Stomach smooth muscle (tissue), 2 donors: ENCODE measurements around the gene NUP93.

ENCODE experiments used
- H3K27ac ChIP-seq: one replicate; pipeline ENCODE4 v1.7.0; 2013; ENCODE audit warnings: mild to moderate bottlenecking, low read length, inconsistent platforms
- H3K27me3 ChIP-seq, 2 donors: one replicate each; pipeline ENCODE4 v1.7.0; 2013; ENCODE audit warnings: low read length in 2 of 2; ENCODE audit not compliant: insufficient read depth in 2 of 2, control insufficient read depth in 1 of 2
- H3K36me3 ChIP-seq, 2 donors: one replicate each; pipeline ENCODE4 v1.7.0; 2013; ENCODE audit warnings: low read length in 2 of 2; ENCODE audit not compliant: control insufficient read depth in 2 of 2, insufficient read depth in 2 of 2
- H3K4me1 ChIP-seq: one replicate; pipeline ENCODE4 v1.7.0; 2013; ENCODE audit warnings: low read length; ENCODE audit not compliant: control insufficient read depth, insufficient read depth
- H3K4me3 ChIP-seq, 2 donors: one replicate each; pipeline ENCODE4 v1.7.0; 2013; ENCODE audit warnings: low read length in 2 of 2
- H3K9ac ChIP-seq, 2 donors: one replicate each; pipeline ENCODE4 v1.7.0; 2013; ENCODE audit warnings: low read length in 2 of 2, mild to moderate bottlenecking in 1 of 2
- H3K9me3 ChIP-seq, 2 donors: one replicate each; pipeline ENCODE4 v1.7.0; 2013; ENCODE audit warnings: low read length in 2 of 2; ENCODE audit not compliant: control insufficient read depth in 2 of 2
- donor health status: healthy.
- donor health status: Pancreatic carcinoma.

The NUP93 gene

DNA sequence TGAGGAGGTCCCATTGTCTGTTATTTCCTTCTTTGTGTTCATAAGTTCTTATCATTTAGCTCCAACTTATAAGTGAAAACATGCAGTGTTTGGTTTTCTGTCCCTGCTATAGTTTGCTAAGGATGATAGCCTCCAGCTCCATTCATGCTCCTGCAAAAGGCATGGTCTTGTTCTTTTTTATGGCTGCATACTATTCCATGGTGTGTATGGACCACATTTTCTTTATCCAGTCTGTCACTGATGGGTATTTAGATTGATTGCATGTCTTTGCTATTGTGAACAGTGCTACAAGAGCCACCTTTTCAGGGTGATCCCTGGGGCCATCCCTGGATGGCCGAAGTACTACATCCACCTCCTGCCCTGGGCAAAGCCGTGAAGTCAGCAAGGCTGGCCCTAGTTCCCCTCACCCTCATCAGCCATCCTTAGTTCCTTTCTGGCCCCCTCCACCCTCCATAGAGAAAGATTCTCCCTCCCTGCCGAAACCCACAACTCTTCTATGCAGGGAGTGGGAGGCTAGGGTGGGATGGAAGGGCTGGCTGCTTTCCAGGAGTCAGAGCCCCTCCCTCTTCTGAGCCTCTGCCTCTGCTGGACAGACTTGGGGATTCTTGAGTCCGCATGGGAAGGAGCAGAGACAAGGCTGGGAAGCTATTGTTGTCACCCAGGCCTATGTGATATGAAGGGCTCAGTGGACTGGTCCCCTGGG lies 39.4 kb upstream of the NUP93 start:
- Histone ChIP-seq H3K9me3 (peaks cover 2 to 4% of the 10 kb centered on the region in 2 donors), H3K9ac (no peak overlapping the region), H3K27me3 (no peaks in the 10 kb centered on the region), H3K4me3 (no peak overlapping the region), H3K4me1 (no peaks in the 10 kb centered on the region), H3K36me3 (no peaks in the 10 kb centered on the region), H3K27ac (no peak overlapping the region)

DNA sequence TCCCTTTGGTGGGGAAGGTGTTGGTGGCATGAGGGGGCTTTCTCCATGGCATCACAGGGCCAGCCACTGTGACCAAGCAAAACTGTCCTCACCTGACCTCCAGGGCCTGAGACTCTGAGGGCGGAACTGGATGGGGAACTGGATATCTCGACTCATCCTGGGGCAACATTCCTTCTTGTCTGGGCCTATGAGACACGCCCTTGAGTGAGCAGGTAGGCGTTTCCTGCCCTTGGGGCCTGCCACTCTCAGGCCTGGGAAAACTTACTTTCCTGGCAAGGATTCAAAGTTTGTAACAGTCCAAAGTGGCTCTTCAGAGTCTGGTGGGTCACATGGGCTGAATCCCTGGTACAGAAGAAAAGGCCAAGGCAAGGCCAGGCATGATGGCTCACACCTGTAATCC lies 38.0 kb upstream of the NUP93 start:
- Histone ChIP-seq H3K27me3 (no peaks in the 10 kb centered on the region), H3K4me1 (no peaks in the 10 kb centered on the region), H3K36me3 (no peaks in the 10 kb centered on the region), H3K9me3 (peaks cover 2% of the 10 kb centered on the region in 2 donors), H3K4me3 (no peak overlapping the region), H3K9ac (no peak overlapping the region), H3K27ac (no peak overlapping the region)

DNA sequence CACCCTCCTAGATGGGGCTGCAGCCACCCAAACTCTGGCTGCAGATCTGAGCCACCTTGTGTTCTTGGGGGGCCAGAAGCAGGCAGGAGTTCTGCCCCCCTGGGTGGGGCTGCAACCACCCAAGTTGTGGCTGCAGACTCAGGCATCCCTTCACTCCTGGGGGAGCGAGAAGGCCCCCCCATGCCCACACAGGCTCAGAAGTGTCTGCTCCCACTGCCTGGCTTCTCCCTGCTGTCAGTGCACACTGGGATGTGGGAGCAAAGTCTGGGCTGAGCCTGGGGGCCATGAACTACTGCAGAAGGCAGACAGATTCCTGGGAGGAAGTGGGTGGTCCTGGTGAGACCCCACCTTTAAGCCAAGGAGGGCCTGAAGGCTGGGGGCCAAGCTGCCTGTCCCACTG lies 34.7 kb upstream of the NUP93 start:
- Histone ChIP-seq H3K27ac (no peak overlapping the region), H3K4me3 (no peak overlapping the region), H3K9me3 (peaks cover 0 to 4% of the 10 kb centered on the region in 2 donors), H3K27me3 (no peaks in the 10 kb centered on the region), H3K9ac (no peak overlapping the region), H3K4me1 (no peaks in the 10 kb centered on the region), H3K36me3 (no peaks in the 10 kb centered on the region)

DNA sequence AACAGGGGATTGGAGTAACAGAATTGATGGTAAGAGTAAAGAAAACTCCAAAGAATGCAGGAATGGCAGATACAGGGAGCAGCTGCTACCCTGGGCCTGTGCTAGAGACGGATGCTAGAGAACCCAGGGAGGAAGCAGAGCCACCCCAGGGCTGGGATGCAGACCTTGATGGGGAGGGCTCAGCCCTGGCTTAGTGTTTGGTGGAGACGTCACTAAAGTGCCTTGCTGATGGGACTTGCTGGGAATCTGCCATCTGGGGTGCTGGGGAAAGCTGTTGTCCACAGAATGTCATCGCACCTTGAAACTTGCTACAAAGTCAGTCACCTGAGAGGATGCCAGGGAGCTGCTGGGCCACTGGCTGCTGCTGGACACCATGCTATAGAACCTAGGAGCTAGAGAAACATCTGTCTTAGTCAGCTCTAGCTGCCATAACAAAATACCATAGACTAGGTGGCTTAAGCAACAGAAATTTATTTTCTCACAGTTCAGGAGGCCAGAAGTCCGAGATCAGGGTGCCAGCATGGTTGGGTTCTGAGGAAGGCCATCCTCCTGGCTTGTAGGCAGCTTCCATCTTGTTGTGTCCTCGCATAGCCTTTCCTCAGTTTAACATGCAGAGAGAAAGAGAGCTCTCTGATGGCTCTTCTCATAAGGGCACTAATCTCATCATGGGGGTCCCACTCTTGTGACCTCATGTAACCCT lies 32.3 kb upstream of the NUP93 start:
- peaks cover 2% of the 10 kb centered on the region for H3K4me1 ChIP-seq
- H3K27me3 ChIP-seq, result no peaks in the 10 kb centered on the region
- no peaks in the 10 kb centered on the region for H3K36me3 ChIP-seq
- no peak overlapping the region for H3K9ac ChIP-seq
- no peak overlapping the region for H3K4me3 ChIP-seq
- H3K9me3 ChIP-seq, result peaks cover 0 to 4% of the 10 kb centered on the region in 2 donors
- H3K27ac ChIP-seq, result no peak overlapping the region

DNA sequence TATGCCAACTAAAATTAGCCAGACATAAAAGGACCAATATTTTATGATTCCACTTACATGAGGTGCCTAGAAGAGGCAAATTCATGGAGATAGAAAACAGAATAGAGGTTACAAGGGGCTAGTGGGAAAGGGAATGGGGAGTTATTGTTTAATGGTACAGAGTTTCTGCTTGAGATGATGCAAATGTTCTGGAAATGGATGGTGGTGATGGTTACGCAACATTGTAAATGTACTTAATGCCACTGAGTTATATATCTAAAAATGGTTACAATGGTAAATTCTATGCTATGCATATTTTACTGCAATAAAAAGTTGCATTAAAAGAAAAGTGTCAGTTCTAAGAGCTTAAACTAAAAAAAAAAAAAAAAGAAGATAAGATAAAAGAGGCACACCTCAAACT lies 29.7 kb upstream of the NUP93 start:
- H3K27ac ChIP-seq, result no peak overlapping the region

DNA sequence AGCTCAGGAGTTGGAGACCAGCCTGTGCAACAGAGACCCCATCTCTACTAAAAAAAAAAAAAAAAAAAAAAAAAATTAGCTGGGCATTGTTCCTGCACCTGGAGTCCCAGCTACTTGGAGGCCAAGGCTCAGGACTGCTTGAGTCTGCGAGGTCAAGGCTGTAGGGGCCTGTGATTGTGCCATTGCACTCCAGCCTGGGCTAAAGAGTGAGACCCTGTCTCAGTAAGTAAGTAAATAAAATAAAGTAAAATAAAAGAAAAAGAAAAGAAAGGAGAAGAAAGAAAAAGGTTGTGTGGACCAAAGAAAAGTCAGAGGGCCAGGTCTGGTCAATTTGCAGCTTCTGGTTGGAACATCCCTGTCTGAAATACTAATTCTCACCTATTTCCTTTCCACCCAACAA lies 29.3 kb upstream of the NUP93 start:
- no peaks in the 10 kb centered on the region for H3K27me3 ChIP-seq
- H3K4me3 ChIP-seq, result no peak overlapping the region
- H3K9me3 ChIP-seq, result peaks cover 0 to 4% of the 10 kb centered on the region in 2 donors
- peaks cover 2% of the 10 kb centered on the region for H3K4me1 ChIP-seq
- H3K27ac ChIP-seq, result no peak overlapping the region
- no peak overlapping the region for H3K9ac ChIP-seq
- no peaks in the 10 kb centered on the region for H3K36me3 ChIP-seq

More for the DNA sequence above, 29.7 kb upstream of the NUP93 start:
- H3K36me3 ChIP-seq, result no peaks in the 10 kb centered on the region
- H3K4me3 ChIP-seq, result no peak overlapping the region
- H3K4me1 ChIP-seq, result peaks cover 2% of the 10 kb centered on the region
- peaks cover 0 to 4% of the 10 kb centered on the region in 2 donors for H3K9me3 ChIP-seq
- no peaks in the 10 kb centered on the region for H3K27me3 ChIP-seq
- no peak overlapping the region for H3K9ac ChIP-seq

DNA sequence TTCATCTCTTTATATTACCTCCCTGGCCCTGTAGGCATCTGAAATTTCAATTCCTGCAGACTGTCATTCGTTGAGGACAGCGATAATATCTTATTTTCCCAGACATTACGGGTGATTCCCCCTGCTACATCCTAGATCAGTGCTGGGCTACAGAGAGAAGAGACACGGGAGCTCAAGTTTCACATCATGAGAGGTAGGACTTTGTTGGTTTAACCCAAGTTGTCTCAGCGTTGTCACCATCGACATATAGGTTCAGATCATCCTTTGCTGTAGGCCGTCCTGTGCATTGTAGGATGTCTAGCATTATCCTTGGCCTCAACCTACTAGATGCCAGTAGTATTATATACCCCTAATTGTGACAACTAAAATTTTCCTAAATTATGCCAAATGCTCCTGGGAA lies 28.4 kb upstream of the NUP93 start:
- Histone ChIP-seq H3K27me3 (no peaks in the 10 kb centered on the region), H3K4me3 (no peak overlapping the region), H3K9ac (no peak overlapping the region), H3K27ac (no peak overlapping the region), H3K4me1 (peaks cover 2% of the 10 kb centered on the region), H3K9me3 (peaks cover 0 to 4% of the 10 kb centered on the region in 2 donors), H3K36me3 (no peaks in the 10 kb centered on the region)

DNA sequence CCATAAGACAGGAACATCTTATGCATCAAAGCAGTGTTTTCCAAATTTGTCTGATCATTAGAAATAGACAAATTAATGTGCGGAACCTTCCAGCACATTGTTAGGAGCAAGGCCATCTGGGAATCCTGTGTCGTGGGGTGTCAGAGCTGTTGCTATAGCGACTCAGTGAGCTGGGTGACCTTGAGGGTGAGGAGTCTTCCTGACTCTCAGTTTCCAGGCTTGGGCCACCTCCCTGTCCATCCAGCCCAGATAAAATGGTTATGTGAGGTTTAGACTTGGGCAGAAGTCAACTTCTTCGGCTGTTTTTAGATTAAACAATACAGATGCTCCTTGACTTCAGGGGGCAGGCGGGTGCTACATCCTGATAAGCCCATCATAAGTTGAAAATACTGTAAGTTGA lies 27.1 kb upstream of the NUP93 start:
- Histone ChIP-seq H3K4me3 (no peak overlapping the region), H3K9me3 (no peaks in the 10 kb centered on the region), H3K4me1 (peaks cover 2% of the 10 kb centered on the region), H3K9ac (no peak overlapping the region), H3K36me3 (no peaks in the 10 kb centered on the region), H3K27me3 (no peaks in the 10 kb centered on the region), H3K27ac (no peak overlapping the region)

DNA sequence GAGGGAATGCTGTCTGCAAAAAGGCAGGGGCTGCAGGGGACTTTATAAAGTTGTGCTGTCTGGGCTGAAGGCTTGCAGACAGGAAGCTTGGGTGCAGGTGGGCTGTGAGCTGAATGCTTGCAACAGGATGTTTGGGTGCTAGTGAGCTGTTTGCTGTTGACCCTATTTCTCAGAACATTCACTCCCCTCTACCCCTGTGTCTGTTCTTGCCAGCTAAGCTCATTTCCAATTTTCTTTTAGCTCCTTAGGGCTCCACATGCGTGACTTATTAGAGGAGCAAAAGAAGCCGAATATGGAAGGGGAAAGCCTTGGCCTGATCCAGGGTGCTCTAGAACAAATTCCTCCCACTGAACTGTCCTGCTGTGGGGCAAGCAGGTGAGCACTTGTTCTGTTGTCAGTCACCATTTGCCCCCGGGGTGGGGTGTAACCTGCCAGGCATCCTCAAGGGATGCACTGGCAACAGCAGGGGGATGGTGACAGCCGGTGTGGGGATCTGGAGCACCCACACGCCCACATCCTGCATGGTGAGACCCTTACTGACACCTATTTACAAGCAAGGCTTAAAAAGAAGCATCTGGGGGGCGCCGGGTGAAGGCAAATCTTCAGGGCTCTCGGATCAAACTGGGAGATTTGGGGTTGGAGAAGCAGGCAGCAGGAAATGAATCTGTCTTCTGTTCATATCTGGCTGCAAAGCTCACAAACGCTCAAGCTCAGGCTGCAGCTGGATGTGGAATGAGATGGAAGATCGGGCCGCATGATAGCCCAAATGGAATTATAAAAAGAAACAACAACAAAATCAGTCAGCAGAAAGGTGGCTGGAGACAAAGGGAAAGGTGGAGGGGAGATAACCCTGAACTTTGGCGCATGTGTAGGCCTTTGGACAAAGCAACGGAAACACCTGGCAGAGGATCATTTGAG lies 21.1 kb upstream of the NUP93 start:
- no peaks in the 10 kb centered on the region for H3K4me1 ChIP-seq
- H3K4me3 ChIP-seq, result no peak overlapping the region
- H3K27me3 ChIP-seq, result no peaks in the 10 kb centered on the region
- no peak overlapping the region for H3K27ac ChIP-seq
- H3K36me3 ChIP-seq, result no peaks in the 10 kb centered on the region
- H3K9me3 ChIP-seq, result no peaks in the 10 kb centered on the region
- H3K9ac ChIP-seq, result no peak overlapping the region

DNA sequence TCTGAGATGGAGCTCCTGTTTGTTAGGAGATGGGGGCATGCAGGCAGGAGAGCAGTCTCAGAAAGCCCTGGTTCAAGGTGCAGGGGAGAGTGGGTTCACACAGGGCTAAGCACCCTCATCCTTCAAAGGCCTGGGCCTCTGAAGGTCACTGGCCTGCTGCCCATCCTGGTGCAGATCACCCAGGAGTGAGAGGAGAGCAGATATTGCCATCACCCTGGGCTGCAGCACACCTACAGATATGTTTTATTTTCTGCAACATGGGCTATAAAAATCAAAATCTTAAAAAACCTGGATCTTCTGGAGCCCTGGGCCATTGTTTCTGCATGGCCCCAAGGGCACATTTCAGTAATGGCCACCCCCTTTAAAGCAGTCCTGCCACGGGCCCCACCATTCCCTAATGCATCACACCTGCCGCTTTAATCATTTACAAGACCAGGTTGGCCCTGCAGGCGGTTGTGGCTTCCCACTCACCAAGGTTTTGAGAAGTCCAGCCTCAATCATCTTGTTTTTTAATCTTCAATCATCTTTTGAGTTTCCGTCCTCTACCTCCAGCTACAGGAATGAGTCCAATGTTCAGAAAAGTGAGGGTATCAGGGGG lies 20.4 kb upstream of the NUP93 start:
- H3K27me3 ChIP-seq, result no peaks in the 10 kb centered on the region
- no peaks in the 10 kb centered on the region for H3K9me3 ChIP-seq
- no peak overlapping the region for H3K9ac ChIP-seq
- H3K4me3 ChIP-seq, result no peak overlapping the region
- H3K4me1 ChIP-seq, result no peaks in the 10 kb centered on the region
- no peak overlapping the region for H3K27ac ChIP-seq
- no peaks in the 10 kb centered on the region for H3K36me3 ChIP-seq
